ENCODE results near the gene EOGT.

Gene EOGT

GRCh38 chr3:68997887-68998286 is 15.6 kb downstream of the EOGT start:
- H3K27ac Mint-ChIP-seq, result no peak overlapping the region
- H3K4me1 Mint-ChIP-seq, result no peaks in the 10 kb centered on the region
- no peak for ATAC-seq (replicated peaks)
- no peak for DNase-seq
- H3K4me3 Mint-ChIP-seq, result no peak overlapping the region
- peaks cover 36 to 53% of the 10 kb centered on the region in 2 donors for H3K36me3 Mint-ChIP-seq
- peaks cover 0 to 6% of the 10 kb centered on the region in 2 donors for H3K9me3 Mint-ChIP-seq
- H3K27me3 Mint-ChIP-seq, result no peaks in the 10 kb centered on the region

GRCh38 chr3:68996356-68996995 is 17.0 kb downstream of the EOGT start:
- H3K9me3 Mint-ChIP-seq, result peaks cover 7 to 16% of the 10 kb centered on the region in 2 donors
- H3K4me3 Mint-ChIP-seq, result no peak overlapping the region
- no peaks in the 10 kb centered on the region for H3K27me3 Mint-ChIP-seq
- no peak for DNase-seq
- no peaks in the 10 kb centered on the region for H3K4me1 Mint-ChIP-seq
- no peak for ATAC-seq (replicated peaks)
- H3K36me3 Mint-ChIP-seq, result peaks cover 49 to 63% of the 10 kb centered on the region in 2 donors
- no peak overlapping the region for H3K27ac Mint-ChIP-seq

- H3K9me3 Mint-ChIP-seq, result peaks cover 7 to 16% of the 10 kb centered on the region in 2 donors
These were observed 24.7 kb downstream of the EOGT start for GRCh38 chr3:68988740-68989139.

GRCh38 chr3:68987322-68987721 is 26.2 kb downstream of the EOGT start:
- DNase-seq (no peak), ATAC-seq (replicated peaks) (no peak)
- H3K4me3 Mint-ChIP-seq, result no peak overlapping the region
- no peak overlapping the region for H3K27ac Mint-ChIP-seq
- H3K4me1 Mint-ChIP-seq, result peaks cover 0 to 2% of the 10 kb centered on the region in 2 donors
- peaks cover 31 to 54% of the 10 kb centered on the region in 2 donors for H3K36me3 Mint-ChIP-seq
- H3K9me3 Mint-ChIP-seq, result peaks cover 5 to 7% of the 10 kb centered on the region in 2 donors
- H3K27me3 Mint-ChIP-seq, result no peaks in the 10 kb centered on the region

More at GRCh38 chr3:68988740-68989139, 24.7 kb downstream of the EOGT start:
- ATAC-seq (replicated peaks) (no peak), DNase-seq (no peak)
- Mint-ChIP-seq H3K36me3 (peaks cover 43 to 62% of the 10 kb centered on the region in 2 donors), H3K27ac (no peak overlapping the region), H3K4me3 (no peak overlapping the region), H3K4me1 (no peaks in the 10 kb centered on the region), H3K27me3 (no peaks in the 10 kb centered on the region)

GRCh38 chr3:68986496-68987208 is 26.8 kb downstream of the EOGT start:
- H3K27me3 Mint-ChIP-seq, result no peaks in the 10 kb centered on the region
- H3K36me3 Mint-ChIP-seq, result peaks cover 25 to 47% of the 10 kb centered on the region in 2 donors
- DNase-seq (no peak), ATAC-seq (replicated peaks) (no peak)
- peaks cover 1 to 2% of the 10 kb centered on the region in 2 donors for H3K9me3 Mint-ChIP-seq
- no peak overlapping the region for H3K27ac Mint-ChIP-seq
- H3K4me1 Mint-ChIP-seq, result peaks cover 0 to 2% of the 10 kb centered on the region in 2 donors
- H3K4me3 Mint-ChIP-seq, result no peak overlapping the region

GRCh38 chr3:68985146-68985790 is 28.2 kb downstream of the EOGT start:
- Mint-ChIP-seq H3K27me3 (no peaks in the 10 kb centered on the region), H3K9me3 (no peaks in the 10 kb centered on the region), H3K27ac (no peak overlapping the region), H3K4me3 (no peak overlapping the region), H3K36me3 (peaks cover 19 to 49% of the 10 kb centered on the region in 2 donors), H3K4me1 (peaks cover 0 to 2% of the 10 kb centered on the region in 2 donors)
- DNase-seq, result no peak
- no peak for ATAC-seq (replicated peaks)

- Mint-ChIP-seq H3K36me3 (peaks cover 22 to 46% of the 10 kb centered on the region in 2 donors), H3K4me3 (no peak overlapping the region), H3K4me1 (peaks cover 0 to 2% of the 10 kb centered on the region in 2 donors), H3K9me3 (no peaks in the 10 kb centered on the region), H3K27ac (no peak overlapping the region), H3K27me3 (no peaks in the 10 kb centered on the region)
- DNase-seq (no peak), ATAC-seq (replicated peaks) (no peak)
These were observed 29.4 kb downstream of the EOGT start for GRCh38 chr3:68984011-68984530.

- Mint-ChIP-seq H3K4me3 (no peak overlapping the region), H3K27ac (no peak overlapping the region), H3K36me3 (peaks cover 10 to 12% of the 10 kb centered on the region in 2 donors), H3K9me3 (no peaks in the 10 kb centered on the region), H3K4me1 (no peaks in the 10 kb centered on the region), H3K27me3 (no peaks in the 10 kb centered on the region)
- ATAC-seq (replicated peaks) (no peak), DNase-seq (no peak)
These were observed 35.9 kb downstream of the EOGT start for GRCh38 chr3:68977486-68978167.

- Mint-ChIP-seq H3K4me1 (no peaks in the 10 kb centered on the region), H3K36me3 (peaks cover 3 to 9% of the 10 kb centered on the region in 2 donors), H3K27ac (no peak overlapping the region), H3K9me3 (no peaks in the 10 kb centered on the region), H3K27me3 (peaks cover 5 to 8% of the 10 kb centered on the region in 2 donors), H3K4me3 (no peak overlapping the region)
- no peak for ATAC-seq (replicated peaks)
- no peak for DNase-seq
These were observed 38.8 kb downstream of the EOGT start for GRCh38 chr3:68974711-68975110.

- H3K27me3 Mint-ChIP-seq, result peaks cover 5 to 8% of the 10 kb centered on the region in 2 donors
- no peaks in the 10 kb centered on the region for H3K9me3 Mint-ChIP-seq
- H3K27ac Mint-ChIP-seq, result no peak overlapping the region
- H3K4me3 Mint-ChIP-seq, result no peak overlapping the region
- no peak for DNase-seq
- ATAC-seq (replicated peaks), result no peak
- peaks cover 0 to 3% of the 10 kb centered on the region in 2 donors for H3K36me3 Mint-ChIP-seq
- no peaks in the 10 kb centered on the region for H3K4me1 Mint-ChIP-seq
These were observed 39.8 kb downstream of the EOGT start for GRCh38 chr3:68973639-68974038.

- H3K4me1 Mint-ChIP-seq, result no peaks in the 10 kb centered on the region
- peak; percentile 88 to 90 for ATAC-seq (replicated peaks)
- H3K27me3 Mint-ChIP-seq, result peaks cover 5 to 8% of the 10 kb centered on the region in 2 donors
- peaks cover 0 to 3% of the 10 kb centered on the region in 2 donors for H3K36me3 Mint-ChIP-seq
- DNase-seq, result peak; percentile 33
- no peak overlapping the region for H3K4me3 Mint-ChIP-seq
- H3K9me3 Mint-ChIP-seq, result no peaks in the 10 kb centered on the region
- H3K27ac Mint-ChIP-seq, result no peak overlapping the region
These were observed 41.0 kb downstream of the EOGT start for GRCh38 chr3:68972358-68972979.

- H3K27me3 Mint-ChIP-seq, result peaks cover 15 to 23% of the 10 kb centered on the region in 2 donors
- H3K4me3 Mint-ChIP-seq, result no peak overlapping the region
- no peak for ATAC-seq (replicated peaks)
- no peaks in the 10 kb centered on the region for H3K4me1 Mint-ChIP-seq
- H3K36me3 Mint-ChIP-seq, result no peaks in the 10 kb centered on the region
- H3K27ac Mint-ChIP-seq, result no peak overlapping the region
- DNase-seq, result no peak
- H3K9me3 Mint-ChIP-seq, result no peaks in the 10 kb centered on the region
These were observed 48.8 kb downstream of the EOGT start for GRCh38 chr3:68964694-68965093.

- Mint-ChIP-seq H3K36me3 (no peaks in the 10 kb centered on the region), H3K4me1 (peaks cover 2 to 5% of the 10 kb centered on the region in 2 donors), H3K9me3 (peaks cover 0 to 1% of the 10 kb centered on the region in 2 donors), H3K27me3 (peaks cover 18 to 29% of the 10 kb centered on the region in 2 donors), H3K27ac (no peak overlapping the region), H3K4me3 (no peak overlapping the region)
- ATAC-seq (replicated peaks), result no peak
- DNase-seq, result no peak
These were observed 49.6 kb downstream of the EOGT start for GRCh38 chr3:68963891-68964290.

Measured in stimulated activated naive B cell treated with anti-CD40 and anti-IgM and Interleukin-4, amounts not matched to agents 10 μg/mL and 1 μg/mL and 100 μg/mL, for 72 hours (primary cell).